GM12878 (cell line): ENCODE data around the gene WWC2. TPM values are rescaled to one million over a fixed set of nuclear protein-coding genes. Genes with fewer than 3 reads are reported as not detected.

Source experiments
- ATAC-seq: fragments of 200-7000 bp; cut with Tn5 transposase; 3 replicates; pipeline ENCODE4 v1.9.1; 2020; ENCODE audit warnings: mild to moderate bottlenecking, moderate library complexity
- BruUV-seq: library from RNA; stranded (reverse); fragments of 400-500 nt; replicated peaks from 2 replicates; lab custom pipeline; 2021; lab: Mats Ljungman, UMichigan
- CTCF ChIA-PET: fragments of 300-600 bp; sonication (Branson Sonifier 250); formaldehyde crosslinking; extraction: SDS; loops from one replicate; lab custom pipeline; 2021; ENCODE audit warnings: inconsistent platforms; lab: Yijun Ruan, JAX
- POLR2A ChIA-PET: fragments of 350-600 bp; formaldehyde crosslinking; extraction: SDS; loops from one replicate; lab custom pipeline; 2021; ENCODE audit warnings: inconsistent platforms; lab: Charles Lee
- RAD21 ChIA-PET: fragments of 300-600 bp; sonication (Branson Sonifier 250); formaldehyde crosslinking; loops from one replicate; lab custom pipeline; 2023; ENCODE audit warnings: antibody characterized with exemption; ENCODE audit not compliant: unreplicated experiment; lab: Charles Lee
- SMC1A ChIA-PET: fragments of 300-600 bp; sonication (Branson Sonifier 250); formaldehyde crosslinking; loops from one replicate; lab custom pipeline; 2023; ENCODE audit not compliant: unreplicated experiment, uncharacterized antibody; lab: Charles Lee
- DNase-seq: peaks from one replicate; pipeline ENCODE4 v3.0.0-alpha.2; 2011; ENCODE audit warnings: low read depth, low spot score
- FAIRE-seq: peaks from 3 replicates; lab custom pipeline; 2011; peaks lifted over from hg19 to GRCh38; lab: Jason Lieb, UNC
- H2AFZ ChIP-seq: 2 replicates; pipeline ENCODE4 v1.6.0; 2011; ENCODE audit warnings: low read depth, low read length, control low read depth; ENCODE audit not compliant: control insufficient read depth
- H3K27ac ChIP-seq: 2 replicates; pipeline ENCODE4 v1.5.1; 2011; ENCODE audit warnings: control low read depth; ENCODE audit not compliant: control insufficient read depth, insufficient read depth
- H3K27me3 ChIP-seq, 2 experiments: replicated peaks in 1 of 2; 2 replicates each; pipeline versions ENCODE4 v1.6.0 to v1.6.1; 2011; ENCODE audit warnings: low read length in 1 of 2; ENCODE audit not compliant: control insufficient read depth in 2 of 2, insufficient read depth in 2 of 2
- H3K36me3 ChIP-seq, 2 experiments: 2 replicates each; pipeline ENCODE4 v1.5.1; 2011; ENCODE audit warnings: low read length in 1 of 2; ENCODE audit not compliant: control insufficient read depth in 2 of 2, insufficient read depth in 2 of 2
- H3K4me1 ChIP-seq: 2 replicates; pipeline ENCODE4 v1.6.1; 2011; ENCODE audit warnings: mild to moderate bottlenecking, low read length, moderate library complexity, mixed read lengths; ENCODE audit not compliant: control insufficient read depth, insufficient read depth
- H3K4me2 ChIP-seq: 2 replicates; pipeline ENCODE4 v1.6.0; 2011; ENCODE audit warnings: control low read depth; ENCODE audit not compliant: control insufficient read depth, insufficient read depth
- H3K4me3 ChIP-seq: fragments of 200-600 bp; sonication (generic); 2 replicates; pipeline ENCODE4 v1.5.1; 2016
- H3K79me2 ChIP-seq: 2 replicates; pipeline ENCODE4 v1.6.0; 2011; ENCODE audit warnings: low read length; ENCODE audit not compliant: control insufficient read depth, insufficient read depth
- H3K9ac ChIP-seq: 2 replicates; pipeline ENCODE4 v1.8.0; 2011; ENCODE audit warnings: low read length, control low read depth, mixed read lengths; ENCODE audit not compliant: control insufficient read depth, insufficient read depth
- H3K9me3 ChIP-seq: replicated peaks from 3 replicates; pipeline ENCODE4 v1.5.1; 2011; ENCODE audit warnings: mild to moderate bottlenecking, low read length; ENCODE audit not compliant: control insufficient read depth, insufficient read depth
- H4K20me1 ChIP-seq: 2 replicates; pipeline ENCODE4 v1.6.0; 2011; ENCODE audit not compliant: control insufficient read depth, insufficient read depth
- BACH1 ChIP-seq: fragments of 450-650 bp; IDR thresholded peaks from 2 replicates; pipeline ENCODE4 v1.6.1; 2017; ENCODE audit warnings: mild to moderate bottlenecking, borderline replicate concordance
- BCLAF1 ChIP-seq: fragments of 450-650 bp; IDR thresholded peaks from 2 replicates; pipeline ENCODE4 v1.6.1; 2017; ENCODE audit warnings: antibody characterized with exemption, mild to moderate bottlenecking, moderate library complexity
- CHD1 ChIP-seq: IDR thresholded peaks from 2 replicates; pipeline ENCODE4 v1.6.1; 2012; ENCODE audit warnings: low read depth, low read length, improper control_type of control experiment
- CREM ChIP-seq: IDR thresholded peaks from 2 replicates; pipeline ENCODE4 v1.6.1; 2014; ENCODE audit warnings: antibody characterized with exemption, low read depth
- ETV6 ChIP-seq, 2 experiments: fragments of 450-650 bp in 1 of 2; IDR thresholded peaks in 1 of 2; conservative IDR thresholded peaks in 1 of 2; 2 replicates each; pipeline ENCODE4 v1.6.1; 2014; ENCODE audit warnings: antibody characterized with exemption in 1 of 2, borderline replicate concordance in 1 of 2, low read depth in 1 of 2, mild to moderate bottlenecking in 1 of 2, moderate library complexity in 1 of 2
- GATAD2B ChIP-seq: fragments of 450-650 bp; conservative IDR thresholded peaks from 2 replicates; pipeline ENCODE4 v1.6.1; 2017; ENCODE audit warnings: low read depth, mild to moderate bottlenecking, moderate library complexity
- MAX ChIP-seq: IDR thresholded peaks from 2 replicates; pipeline ENCODE4 v1.6.1; 2012; ENCODE audit warnings: low read depth, low read length, improper control_type of control experiment
- MLLT1 ChIP-seq: fragments of 450-650 bp; IDR thresholded peaks from 2 replicates; pipeline ENCODE4 v1.6.1; 2016; ENCODE audit warnings: mild to moderate bottlenecking
- REST ChIP-seq: IDR thresholded peaks from 2 replicates; pipeline ENCODE4 v1.6.1; 2012; ENCODE audit warnings: mild to moderate bottlenecking, low read depth, low read length
- SUZ12 ChIP-seq: fragments of 200-600 bp; sonication (generic); IDR thresholded peaks from one replicate; pipeline ENCODE4 v1.6.1; 2018; ENCODE audit warnings: antibody characterized with exemption, mild to moderate bottlenecking; ENCODE audit not compliant: unreplicated experiment
- TBL1XR1 ChIP-seq: IDR thresholded peaks from 2 replicates; pipeline ENCODE4 v1.6.1; 2012; ENCODE audit warnings: low read depth, low read length, improper control_type of control experiment
- ZBTB11 ChIP-seq: fragments of 450-650 bp; formaldehyde crosslinking; IDR thresholded peaks from 2 replicates; pipeline ENCODE4 v1.5.0; 2022; ENCODE audit warnings: mild to moderate bottlenecking, missing genetic modification characterization
- WGBS: methylation state at CpG from one replicate; pipeline ENCODE4 v1.1.6; 2016; ENCODE audit warnings: low lambda C conversion rate; ENCODE audit not compliant: insufficient replicate concordance, insufficient coverage; ENCODE audit errors: missing lambda C conversion rate; 5-methylcytosine and 5-hydroxymethylcytosine counted together
- in situ Hi-C: fragments of 300-500 bp; cut with MboI; formaldehyde crosslinking; loops from 9 replicates; pipeline ENCODE4 v1.14.3; 2018; ENCODE audit warnings: mixed read lengths
- intact Hi-C: fragments of 100-400 bp; cut with micrococcal nuclease; formaldehyde crosslinking; loops from one replicate; pipeline ENCODE4 v1.14.2; 2022; ENCODE audit not compliant: unreplicated experiment
- polyA plus RNA-seq, 11 experiments: library from polyadenylated mRNA; depleted of rRNA in 4 of 11; unstranded in 6 of 11; stranded (reverse) in 5 of 11; fragments of >200 nt; fragmentation: Nextera tagmentation in 4 of 11; fragmentation: Illumina TruSeq in 1 of 11; extraction: Ambion mirVana in 4 of 11; extraction: Trizol in 1 of 11; gene quantifications; 1 replicate in 1 of 11; 2 replicates in 10 of 11; pipeline versions ENCODE4 v1.2.1 to v1.2.3, GENCODE V29; 2011 to 2016; ENCODE audit warnings: inconsistent platforms in 2 of 11, missing spikeins in 2 of 11, low read depth in 1 of 11
- total RNA-seq, 4 experiments: library from RNA; depleted of rRNA in 3 of 4; stranded (reverse); fragments of >200 nt in 3 of 4; fragmentation: Illumina TruSeq in 1 of 4; extraction: Trizol in 1 of 4; gene quantifications; 2 replicates each; pipeline versions ENCODE4 v1.2.1 to v1.2.3, GENCODE V29; 2013 to 2021

Gene WWC2
- total and polyA plus RNA-seq, 10 of the 15 experiments (the other 5 are each of a cell fraction or from before 2014, with no cell fraction given): 0.02 to 0.72 (median 0.06) TPM; not detected in 3

- H3K79me2 ChIP-seq: no peaks in the 10 kb centered on the region
- no peaks in the 10 kb centered on the region; the same call in 2 of the 3 replicates for H3K9me3 ChIP-seq
- WGBS: 9% methylated on average over 7 of the region's 7 CpGs
- no peak for ATAC-seq
- no TSS peak for BruUV-seq
- in situ Hi-C loops: no loop called here
- no peak overlapping the region for H3K4me2 ChIP-seq
- no peak overlapping the region for H2AFZ ChIP-seq
- ChIA-PET SMC1A (no interaction called here), CTCF (no interaction called here), POLR2A (no interaction called here), RAD21 (no interaction called here)
- no peaks in the 10 kb centered on the region for H4K20me1 ChIP-seq
- FAIRE-seq: no peak
- H3K4me3 ChIP-seq: no peak overlapping the region
- H3K27me3 ChIP-seq: no peaks in the 10 kb centered on the region; a peak in 1 of 4 replicates
- no peaks in the 10 kb centered on the region for H3K36me3 ChIP-seq
- no peaks in the 10 kb centered on the region for H3K4me1 ChIP-seq
- H3K27ac ChIP-seq: no peak overlapping the region
- no peak for DNase-seq
- intact Hi-C loops: no loop called here
- H3K9ac ChIP-seq: no peak overlapping the region
- TF ChIP-seq GATAD2B: no peak
- TF ChIP-seq BCLAF1: no peak
- no peak for TF ChIP-seq ZBTB11 (CRISPR knock-in tag)
- no peak for TF ChIP-seq REST
- no peak for TF ChIP-seq SUZ12
- TF ChIP-seq CREM: no peak
- TF ChIP-seq BACH1: no peak
- no peak for TF ChIP-seq TBL1XR1
- no peak for TF ChIP-seq CHD1
- TF ChIP-seq ETV6 (conservative IDR thresholded peaks at IDR 0.05 in 1 of 2, IDR thresholded peaks at IDR 0.05 in 1 of 2; ENCODE audit: borderline replicate concordance in 1 of 2, low read depth in 1 of 2): no peak
- TF ChIP-seq MLLT1: no peak
- no peak for TF ChIP-seq MAX
Measured at GRCh38 chr4:183328832-183329231, 229.8 kb downstream of the WWC2 start.
